A673 (cell line): Measurements from ENCODE around the gene GLS. TPM values are rescaled to one million over a fixed set of nuclear protein-coding genes. Genes with fewer than 3 reads are reported as not detected.

Experiments
- BruUV-seq: library from RNA; stranded (reverse); fragments of 400-500 nt; replicated peaks from 2 replicates; lab custom pipeline; 2021; lab: Mats Ljungman, UMichigan
- CTCF ChIA-PET: fragments of 300-600 bp; sonication (Branson Sonifier 250); formaldehyde crosslinking; loops from one replicate; lab custom pipeline; 2022; ENCODE audit warnings: antibody characterized with exemption; lab: Charles Lee
- POLR2A ChIA-PET: fragments of 300-600 bp; sonication (Branson Sonifier 250); formaldehyde crosslinking; loops from one replicate; lab custom pipeline; 2022; ENCODE audit warnings: antibody characterized with exemption; ENCODE audit not compliant: low non-redundant PET; lab: Charles Lee
- DNase-seq: peaks from one replicate; pipeline ENCODE4 v3.0.0-alpha.2; 2015; ENCODE audit warnings: low spot score
- H3K27ac ChIP-seq: fragments of 200-600 bp; sonication (generic); 2 replicates; pipeline ENCODE4 v1.5.1; 2016; ENCODE audit warnings: mixed run types, low read depth, mild to moderate bottlenecking, mixed read lengths, antibody characterized with exemption, low read length; ENCODE audit not compliant: poor library complexity, severe bottlenecking
- H3K27me3 ChIP-seq: fragments of 200-600 bp; sonication (generic); replicated peaks from 2 replicates; pipeline ENCODE4 v1.6.1; 2017; ENCODE audit warnings: mixed run types, low read depth, mild to moderate bottlenecking, mixed read lengths, antibody characterized with exemption, low read length; ENCODE audit not compliant: insufficient read depth, poor library complexity
- H3K36me3 ChIP-seq: fragments of 200-600 bp; sonication (generic); 2 replicates; pipeline ENCODE4 v1.6.1; 2016; ENCODE audit warnings: mixed run types, mild to moderate bottlenecking, mixed read lengths, antibody characterized with exemption, low read length; ENCODE audit not compliant: insufficient read depth, poor library complexity, severe bottlenecking
- H3K4me1 ChIP-seq: fragments of 200-600 bp; sonication (generic); 2 replicates; pipeline ENCODE4 v1.6.1; 2017; ENCODE audit warnings: mixed run types, mild to moderate bottlenecking, mixed read lengths, antibody characterized with exemption, low read length; ENCODE audit not compliant: insufficient read depth, poor library complexity, severe bottlenecking
- H3K4me3 ChIP-seq: fragments of 200-600 bp; sonication (generic); 2 replicates; pipeline ENCODE4 v1.5.1; 2016; ENCODE audit warnings: low read depth, mixed run types, mild to moderate bottlenecking, mixed read lengths, low read length; ENCODE audit not compliant: poor library complexity, severe bottlenecking
- H3K9me3 ChIP-seq: fragments of 200-600 bp; sonication (generic); 2 replicates; pipeline ENCODE4 v1.6.1; 2016; ENCODE audit warnings: mixed run types, low read depth, mild to moderate bottlenecking, mixed read lengths, antibody characterized with exemption, low read length; ENCODE audit not compliant: poor library complexity, severe bottlenecking
- EZH2 ChIP-seq: fragments of 200-600 bp; sonication (generic); IDR thresholded peaks from 2 replicates; pipeline ENCODE4 v1.6.1; 2017; ENCODE audit warnings: borderline replicate concordance, low read depth, mild to moderate bottlenecking, mixed read lengths, antibody characterized with exemption, low read length; ENCODE audit not compliant: poor library complexity, severe bottlenecking
- intact Hi-C: fragments of 100-400 bp; cut with micrococcal nuclease; formaldehyde crosslinking; loops from one replicate; pipeline ENCODE4 v1.10.0; 2022; ENCODE audit not compliant: unreplicated experiment
- total RNA-seq: library from RNA; stranded (reverse); gene quantifications from 2 replicates; pipeline ENCODE4 v1.2.3, GENCODE V29; 2021
- TF ChIP-seq, protein P1 (sequence below): fragments of 300-800, 200-600 bp; sonication (generic); conservative IDR thresholded peaks from 2 replicates; pipeline ENCODE4 v1.5.1; 2017; ENCODE audit warnings: low read depth, mild to moderate bottlenecking, antibody characterized with exemption, low read length, moderate library complexity, mixed read lengths

The GLS gene
- total RNA-seq, 1 experiment from 2014 or later: 116 TPM

DNA sequence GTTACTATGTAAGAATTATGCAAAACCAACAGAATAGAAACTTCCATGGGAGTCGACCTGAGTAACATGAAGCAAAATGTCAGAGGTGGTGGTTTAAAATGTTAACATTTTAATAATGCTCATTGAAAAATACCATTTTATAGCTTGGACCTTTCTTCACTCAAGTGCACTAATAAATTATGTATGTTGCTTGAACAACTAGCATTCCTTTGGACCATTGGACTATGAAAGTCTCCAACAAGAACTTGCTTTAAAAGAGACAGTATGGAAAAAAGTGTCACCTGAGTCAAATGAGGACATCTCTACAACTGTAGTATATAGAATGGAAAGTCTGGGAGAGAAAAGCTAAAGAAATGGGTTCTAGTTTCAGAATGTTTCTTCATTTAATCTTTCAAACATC is 51.9 kb downstream of the GLS start:
- BruUV-seq: no TSS peak
- ChIA-PET CTCF (no interaction called here), POLR2A (no interaction called here)
- Histone ChIP-seq H3K4me1 (peaks cover 31% of the 10 kb centered on the region), H3K9me3 (no peaks in the 10 kb centered on the region), H3K27me3 (no peaks in the 10 kb centered on the region), H3K27ac (no peak overlapping the region), H3K36me3 (no peaks in the 10 kb centered on the region), H3K4me3 (no peak overlapping the region)
- TF ChIP-seq, protein P1, sequence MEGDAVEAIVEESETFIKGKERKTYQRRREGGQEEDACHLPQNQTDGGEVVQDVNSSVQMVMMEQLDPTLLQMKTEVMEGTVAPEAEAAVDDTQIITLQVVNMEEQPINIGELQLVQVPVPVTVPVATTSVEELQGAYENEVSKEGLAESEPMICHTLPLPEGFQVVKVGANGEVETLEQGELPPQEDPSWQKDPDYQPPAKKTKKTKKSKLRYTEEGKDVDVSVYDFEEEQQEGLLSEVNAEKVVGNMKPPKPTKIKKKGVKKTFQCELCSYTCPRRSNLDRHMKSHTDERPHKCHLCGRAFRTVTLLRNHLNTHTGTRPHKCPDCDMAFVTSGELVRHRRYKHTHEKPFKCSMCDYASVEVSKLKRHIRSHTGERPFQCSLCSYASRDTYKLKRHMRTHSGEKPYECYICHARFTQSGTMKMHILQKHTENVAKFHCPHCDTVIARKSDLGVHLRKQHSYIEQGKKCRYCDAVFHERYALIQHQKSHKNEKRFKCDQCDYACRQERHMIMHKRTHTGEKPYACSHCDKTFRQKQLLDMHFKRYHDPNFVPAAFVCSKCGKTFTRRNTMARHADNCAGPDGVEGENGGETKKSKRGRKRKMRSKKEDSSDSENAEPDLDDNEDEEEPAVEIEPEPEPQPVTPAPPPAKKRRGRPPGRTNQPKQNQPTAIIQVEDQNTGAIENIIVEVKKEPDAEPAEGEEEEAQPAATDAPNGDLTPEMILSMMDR: no peak
- TF ChIP-seq EZH2: no peak
- intact Hi-C loops: no loop called here
- no peak for DNase-seq

DNA sequence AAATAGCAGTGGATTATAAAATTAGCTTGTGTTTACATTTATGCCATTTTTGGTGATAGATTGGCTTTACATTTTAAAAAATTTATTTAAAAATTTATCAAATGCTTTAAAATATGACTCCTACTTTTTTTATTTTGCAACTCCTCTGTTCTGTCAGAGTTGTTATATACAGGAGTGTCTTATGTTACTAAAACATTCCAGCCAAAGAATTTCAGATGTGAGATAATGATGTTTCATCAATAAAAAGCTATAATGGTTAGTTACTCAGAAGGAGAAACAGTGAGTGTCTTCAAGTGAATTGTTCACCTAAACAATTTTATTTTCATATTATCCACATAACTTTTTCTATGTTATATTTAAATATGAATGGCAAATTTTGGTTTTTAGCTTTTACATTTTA is 52.7 kb downstream of the GLS start:
- H3K36me3 ChIP-seq: no peaks in the 10 kb centered on the region
- H3K4me3 ChIP-seq: no peak overlapping the region
- H3K4me1 ChIP-seq: peaks cover 33% of the 10 kb centered on the region
- intact Hi-C loops: no loop called here
- H3K27me3 ChIP-seq: no peaks in the 10 kb centered on the region
- ChIA-PET CTCF (no interaction called here), POLR2A (no interaction called here)
- no peaks in the 10 kb centered on the region for H3K9me3 ChIP-seq
- TF ChIP-seq, protein P1: no peak
- TF ChIP-seq EZH2: no peak
- no peak for DNase-seq
- no peak overlapping the region for H3K27ac ChIP-seq
- BruUV-seq: no TSS peak

DNA sequence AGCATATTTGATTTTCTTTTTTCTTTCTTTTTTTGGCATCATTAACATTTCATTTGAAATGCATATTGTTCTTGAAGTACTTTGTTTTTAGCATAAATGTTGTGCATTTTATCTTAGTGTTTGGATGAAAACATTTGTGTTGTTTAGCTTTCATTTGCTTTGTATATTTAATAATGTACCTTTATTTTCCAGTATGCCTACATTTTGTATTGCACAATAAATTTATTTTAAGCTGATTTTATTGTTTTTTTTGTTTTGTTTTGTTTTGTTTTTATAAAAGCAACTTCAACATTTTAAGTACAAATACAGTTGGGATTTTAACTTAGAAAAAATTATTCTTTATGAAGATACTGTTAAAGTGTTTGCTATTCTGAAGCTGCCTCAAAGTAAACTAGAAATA is 54.4 kb downstream of the GLS start:
- ChIA-PET POLR2A (no interaction called here), CTCF (no interaction called here)
- intact Hi-C loops: no loop called here
- Histone ChIP-seq H3K9me3 (no peaks in the 10 kb centered on the region), H3K4me3 (no peak overlapping the region), H3K27ac (no peak overlapping the region), H3K27me3 (no peaks in the 10 kb centered on the region), H3K36me3 (no peaks in the 10 kb centered on the region), H3K4me1 (peaks cover 37% of the 10 kb centered on the region)
- DNase-seq: no peak
- TF ChIP-seq, protein P1: no peak
- no peak for TF ChIP-seq EZH2
- BruUV-seq: no TSS peak
